CD4-positive, alpha-beta T cell (primary cell): ENCODE measurements around the gene DOCK9. TPM values are rescaled to one million over a fixed set of nuclear protein-coding genes. Genes with fewer than 3 reads are reported as not detected.

Experiments used
- ATAC-seq: fragments of 200-7000 bp; cut with Tn5 transposase; one replicate; pipeline ENCODE4 v1.10.0; 2022; ENCODE audit warnings: mild to moderate bottlenecking; ENCODE audit not compliant: poor library complexity
- CTCF ChIA-PET: fragments of 350-600 bp; sonication (Branson Sonifier 250); formaldehyde crosslinking; loops from one replicate; lab custom pipeline; 2021; ENCODE audit warnings: antibody characterized with exemption, inconsistent platforms; lab: Charles Lee
- POLR2A ChIA-PET: fragments of 350-600 bp; sonication (Branson Sonifier 250); formaldehyde crosslinking; loops from one replicate; lab custom pipeline; 2021; ENCODE audit warnings: antibody characterized with exemption, inconsistent platforms; lab: Charles Lee
- DNase-seq, 14 experiments: peaks; one replicate each; pipeline ENCODE4 v3.0.0-alpha.2; 2013 to 2020; ENCODE audit warnings: mixed read lengths in 2 of 14
- H3K27ac ChIP-seq, 2 donors: one replicate each; pipeline versions ENCODE4 v1.5.1 to v1.7.0; 2013; ENCODE audit warnings: low read length in 2 of 2, low read depth in 1 of 2, mild to moderate bottlenecking in 1 of 2
- H3K27me3 ChIP-seq, 2 experiments: 1 replicate in 1 of 2; 2 replicates in 1 of 2; pipeline versions ENCODE4 v1.6.1 to v1.7.0; 2013; ENCODE audit warnings: low read length in 2 of 2, control low read depth in 1 of 2, mild to moderate bottlenecking in 1 of 2, moderate library complexity in 1 of 2; ENCODE audit not compliant: insufficient read depth in 2 of 2, control insufficient read depth in 1 of 2
- H3K36me3 ChIP-seq: one replicate; pipeline ENCODE4 v1.6.1; 2013; ENCODE audit warnings: low read length, control low read depth; ENCODE audit not compliant: insufficient read depth
- H3K4me1 ChIP-seq: one replicate; pipeline ENCODE4 v1.6.1; 2013; ENCODE audit warnings: low read length, control low read depth; ENCODE audit not compliant: insufficient read depth
- H3K4me3 ChIP-seq: one replicate; pipeline ENCODE4 v1.5.1; 2013; ENCODE audit warnings: mild to moderate bottlenecking, low read length, moderate library complexity
- H3K9me3 ChIP-seq, 2 experiments: 1 replicate in 1 of 2; 2 replicates in 1 of 2; pipeline versions ENCODE4 v1.6.1 to v1.7.0; 2013; ENCODE audit warnings: low read length in 2 of 2, mild to moderate bottlenecking in 2 of 2, control low read depth in 1 of 2, moderate library complexity in 1 of 2; ENCODE audit not compliant: control insufficient read depth in 1 of 2, insufficient read depth in 1 of 2
- H3K27ac Mint-ChIP-seq: one replicate; pipeline ENCODE4 v1.8.0; 2020; ENCODE audit warnings: mixed read lengths
- H3K27me3 Mint-ChIP-seq: one replicate; pipeline ENCODE4 v1.8.0; 2021; ENCODE audit warnings: mixed read lengths
- H3K36me3 Mint-ChIP-seq: one replicate; pipeline ENCODE4 v1.8.0; 2021; ENCODE audit warnings: low read depth, mixed read lengths
- H3K4me1 Mint-ChIP-seq: one replicate; pipeline ENCODE4 v1.8.0; 2021; ENCODE audit warnings: low read depth, mixed read lengths
- H3K4me3 Mint-ChIP-seq: one replicate; pipeline ENCODE4 v1.8.0; 2020; ENCODE audit warnings: mild to moderate bottlenecking, mixed read lengths
- H3K9me3 Mint-ChIP-seq: one replicate; pipeline ENCODE4 v1.8.0; 2020; ENCODE audit warnings: mixed read lengths
- CTCF ChIP-seq: fragments of 200-600 bp; IDR thresholded peaks from one replicate; pipeline ENCODE4 v1.8.0; 2022; ENCODE audit warnings: antibody characterized with exemption, mild to moderate bottlenecking
- intact Hi-C, 2 experiments: fragments of 100-400 bp; cut with DNase I in 1 of 2; cut with micrococcal nuclease in 1 of 2; formaldehyde crosslinking; loops; one replicate each; pipeline versions ENCODE4 v1.15.1 to v1.9.0; 2023 to 2025; cut with DNase I, micrococcal nuclease
- polyA plus RNA-seq, 2 donors: library from polyadenylated mRNA; unstranded; fragments of 120-200 nt; gene quantifications; one replicate each; pipeline ENCODE4 v1.2.1, GENCODE V29; 2013
- total RNA-seq, 174 experiments: library from RNA in 2 of 174; stranded (reverse) in 2 of 174; gene quantifications; one replicate each; pipeline ENCODE4 v1.2.3 and lab custom pipeline; 2021 to 2026

Gene DOCK9
- total RNA-seq (10 to 100 TPM; 76.3 to 79.3 TPM), total RNA-seq (lab: John Stamatoyannopoulos, UW) (53.8 to 468 (median 202) reads per million in 172 experiments)
- 85.8 TPM for polyA plus RNA-seq (2013, experiment 1 of 2)
- 103 TPM for polyA plus RNA-seq (2013, experiment 2 of 2)

- no peak for ATAC-seq
- CTCF ChIA-PET: no interaction called here
- POLR2A ChIA-PET: interaction anchor here (0.8 to 1.1 kb wide), 4 partner anchors 10 to 59 kb away, joined by 3 read pairs; no protein-coding TSS in a partner anchor
- H3K9me3 Mint-ChIP-seq: no peaks in the 10 kb centered on the region
- peaks cover 83% of the 10 kb centered on the region for H3K4me1 Mint-ChIP-seq
- H3K4me3 Mint-ChIP-seq: no peak within 1 kb of the TSS
- no peak for DNase-seq
- H3K27ac ChIP-seq: no peak within 1 kb of the TSS
- intact Hi-C loops: no loop called here
- no peak within 1 kb of the TSS for H3K4me3 ChIP-seq
- H3K9me3 ChIP-seq: no peaks in the 10 kb centered on the region
- no peaks in the 10 kb centered on the region for H3K36me3 ChIP-seq
- H3K27me3 Mint-ChIP-seq: no peaks in the 10 kb centered on the region
- H3K36me3 Mint-ChIP-seq: no peaks in the 10 kb centered on the region
- H3K27ac Mint-ChIP-seq: peak within 1 kb of the TSS; percentile 70
- H3K4me1 ChIP-seq: peaks cover 28% of the 10 kb centered on the region
- H3K27me3 ChIP-seq: no peaks in the 10 kb centered on the region
- no peak for TF ChIP-seq CTCF
Measured at GRCh38 chr13:98977568-98978265, at the start of gene DOCK9. TSS of gene DOCK9 (minus strand) at chr13:98978064. CDS start at chr13:98977909, 155 bp downstream.

DNA sequence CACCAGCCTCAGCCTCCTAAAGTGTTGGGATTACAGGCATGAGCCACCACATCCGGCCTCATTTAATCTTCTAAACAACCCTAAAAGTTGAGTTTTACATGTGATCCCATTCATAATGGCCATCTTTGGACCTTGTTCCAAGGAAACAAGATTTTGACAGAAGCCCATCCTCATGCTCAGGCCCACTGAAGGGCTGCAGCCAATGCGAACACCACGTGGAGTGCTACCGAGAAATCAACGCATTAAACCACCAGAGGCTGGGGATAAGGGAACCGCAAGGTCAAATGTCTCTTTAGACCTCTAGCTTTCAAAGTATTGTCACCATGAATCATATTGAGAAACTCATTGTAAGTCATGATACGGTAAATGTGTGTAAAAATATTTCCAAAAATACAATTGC lies 49.4 kb upstream of the DOCK9 start:
- CTCF ChIA-PET: no interaction called here
- no peaks in the 10 kb centered on the region for H3K27me3 Mint-ChIP-seq
- H3K27ac Mint-ChIP-seq: peak overlapping the region; percentile 37
- Histone ChIP-seq H3K4me3 (no peak overlapping the region), H3K27ac (no peak overlapping the region), H3K9me3 (no peaks in the 10 kb centered on the region), H3K4me1 (peaks cover 13% of the 10 kb centered on the region), H3K27me3 (no peaks in the 10 kb centered on the region), H3K36me3 (no peaks in the 10 kb centered on the region)
- no peak for ATAC-seq
- peaks cover 86% of the 10 kb centered on the region for H3K4me1 Mint-ChIP-seq
- no peaks in the 10 kb centered on the region for H3K36me3 Mint-ChIP-seq
- no peak for TF ChIP-seq CTCF
- no peaks in the 10 kb centered on the region for H3K9me3 Mint-ChIP-seq
- POLR2A ChIA-PET: no interaction called here
- intact Hi-C loops: loop anchor here in 1 of 2 experiments (5.0 kb wide), 1 partner anchor 150 kb away; no protein-coding TSS in a partner anchor
- no peak overlapping the region for H3K4me3 Mint-ChIP-seq
- no peak for DNase-seq

DNA sequence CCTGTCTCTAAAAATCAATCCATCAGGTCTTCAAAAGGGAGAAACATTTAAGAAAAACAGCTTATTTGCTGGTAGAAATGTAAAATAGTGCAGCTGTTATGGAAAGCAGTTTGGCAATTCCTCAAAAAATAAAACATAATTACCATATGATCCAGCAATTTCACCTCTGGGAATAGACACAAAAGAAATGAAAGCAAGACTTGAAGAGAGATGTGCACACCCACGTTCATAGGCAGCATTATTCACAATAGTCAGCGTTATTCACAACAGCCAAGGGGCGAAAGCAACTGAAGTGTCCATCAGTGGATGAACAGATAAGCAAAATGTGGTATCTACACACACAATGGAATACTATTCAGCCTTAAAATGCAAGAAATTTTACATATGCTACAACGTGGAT lies 45.1 kb upstream of the DOCK9 start:
- H3K27ac Mint-ChIP-seq: no peak overlapping the region
- H3K4me3 Mint-ChIP-seq: no peak overlapping the region
- H3K4me1 ChIP-seq: peaks cover 9% of the 10 kb centered on the region
- no peak overlapping the region for H3K4me3 ChIP-seq
- ATAC-seq (no peak), DNase-seq (no peak)
- TF ChIP-seq CTCF: no peak
- no peaks in the 10 kb centered on the region for H3K9me3 Mint-ChIP-seq
- H3K36me3 Mint-ChIP-seq: no peaks in the 10 kb centered on the region
- peaks cover 79% of the 10 kb centered on the region for H3K4me1 Mint-ChIP-seq
- no peak overlapping the region for H3K27ac ChIP-seq
- no peaks in the 10 kb centered on the region for H3K36me3 ChIP-seq
- CTCF ChIA-PET: interaction anchor here (2.1 kb wide), 1 partner anchor 11 kb away, joined by 5 read pairs; no protein-coding TSS in a partner anchor
- intact Hi-C loops: no loop called here
- no peaks in the 10 kb centered on the region for H3K27me3 ChIP-seq
- H3K27me3 Mint-ChIP-seq: no peaks in the 10 kb centered on the region
- POLR2A ChIA-PET: no interaction called here
- H3K9me3 ChIP-seq: no peaks in the 10 kb centered on the region
